Measurements from ENCODE around the gene SPACDR. TPM values are rescaled to one million over a fixed set of nuclear protein-coding genes. Genes with fewer than 3 reads are reported as not detected.
A peak's percentile ranks its signal among the peaks of the same experiment; 100 is the strongest.

The SPACDR gene
- total and polyA plus RNA-seq, 2 donors from 2014 or later: 0.54 TPM; not detected in 1

DNA sequence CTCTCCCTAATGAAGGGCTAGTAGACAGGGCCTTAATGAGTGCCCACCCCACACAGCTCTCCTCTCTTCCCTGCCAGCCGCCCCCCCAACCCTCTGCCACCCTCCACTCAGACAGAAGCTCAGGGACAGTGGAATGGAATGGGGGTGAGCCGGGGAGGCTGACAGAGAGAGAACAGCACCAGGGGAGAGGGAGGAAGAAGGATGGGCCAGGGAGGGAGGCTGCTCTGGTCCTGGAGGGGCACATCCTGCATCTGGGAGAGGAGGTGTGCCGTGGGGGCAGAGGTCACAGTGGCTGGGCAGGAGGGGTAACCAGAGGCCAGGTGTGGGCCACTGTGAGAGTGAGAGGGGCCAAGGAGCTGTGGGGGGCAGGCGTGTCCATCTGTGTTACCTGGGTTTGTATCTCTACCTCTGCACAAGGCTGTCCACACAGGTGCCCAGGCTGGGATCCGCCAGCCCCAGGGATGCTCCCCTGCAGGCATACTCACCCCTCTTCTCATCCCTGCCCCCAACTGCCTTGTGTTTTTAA, 22.1 kb upstream of the SPACDR start:
- H3K27ac ChIP-seq (ENCODE audit: low read depth in 2 of 2, low read length in 2 of 2): no peak overlapping the region
- H3K27me3 ChIP-seq (ENCODE audit: control insufficient read depth, insufficient read depth, low read length): no peaks in the 10 kb centered on the region
- H3K4me1 ChIP-seq (ENCODE audit: control insufficient read depth in 2 of 3, insufficient read depth in 2 of 3, low read depth in 1 of 3, low read length in 3 of 3): peaks cover 0 to 5% (median 5%) of the 10 kb centered on the region in 3 donors
- DNase-seq (no peak), FAIRE-seq (no peak)
- no peak for TF ChIP-seq CTCF (IDR thresholded peaks at IDR 0.05; ENCODE audit: borderline replicate concordance, extremely low read depth, insufficient read depth)
- no peak overlapping the region for H3K4me3 ChIP-seq (ENCODE audit: low read length in 3 of 3)
- no peaks in the 10 kb centered on the region for H3K9me3 ChIP-seq (ENCODE audit: control insufficient read depth in 2 of 3, insufficient read depth in 1 of 3, low read length in 3 of 3)
- H3K9ac ChIP-seq (ENCODE audit: low read length in 3 of 3): no peak overlapping the region
- no peaks in the 10 kb centered on the region for H3K36me3 ChIP-seq (ENCODE audit: control insufficient read depth in 2 of 3, insufficient read depth in 3 of 3, low read length in 3 of 3)
- intact Hi-C loops (cut with DNase I): no loop called here

DNA sequence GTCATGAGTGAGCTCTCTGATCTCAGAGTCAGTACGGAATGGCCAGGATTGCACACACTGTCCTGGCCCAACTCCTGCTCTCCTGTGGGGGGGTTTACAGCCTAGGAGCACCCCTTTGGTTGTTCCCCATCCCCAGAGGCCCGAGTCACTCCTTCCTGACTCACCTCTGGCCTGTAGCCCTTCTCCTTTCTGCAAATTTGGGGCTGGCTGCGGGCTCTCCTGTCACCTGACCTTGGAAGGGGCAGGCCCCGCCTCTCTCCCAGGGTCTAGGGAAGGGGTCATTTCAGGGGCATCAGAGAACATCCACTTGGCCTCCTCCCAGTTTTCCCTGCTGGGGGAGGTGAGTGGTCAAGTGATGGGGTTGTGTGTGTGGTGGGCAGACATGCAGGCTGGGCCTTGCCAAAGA, 21.4 kb upstream of the SPACDR start:
- no peak overlapping the region for H3K9ac ChIP-seq (ENCODE audit: low read length in 3 of 3)
- no peaks in the 10 kb centered on the region for H3K9me3 ChIP-seq (ENCODE audit: control insufficient read depth in 2 of 3, insufficient read depth in 1 of 3, low read length in 3 of 3)
- no peaks in the 10 kb centered on the region for H3K36me3 ChIP-seq (ENCODE audit: control insufficient read depth in 2 of 3, insufficient read depth in 3 of 3, low read length in 3 of 3)
- no peaks in the 10 kb centered on the region for H3K27me3 ChIP-seq (ENCODE audit: control insufficient read depth, insufficient read depth, low read length)
- H3K4me1 ChIP-seq (ENCODE audit: control insufficient read depth in 2 of 3, insufficient read depth in 2 of 3, low read depth in 1 of 3, low read length in 3 of 3): peaks cover 0 to 5% (median 5%) of the 10 kb centered on the region in 3 donors
- no peak overlapping the region for H3K4me3 ChIP-seq (ENCODE audit: low read length in 3 of 3)
- no peak overlapping the region for H3K27ac ChIP-seq (ENCODE audit: low read depth in 2 of 2, low read length in 2 of 2)
- FAIRE-seq (no peak), DNase-seq (no peak)
- intact Hi-C loops (cut with DNase I): no loop called here
- no peak for TF ChIP-seq CTCF (IDR thresholded peaks at IDR 0.05; ENCODE audit: borderline replicate concordance, extremely low read depth, insufficient read depth)

GRCh38 chr7:100484673-100485045, 20.6 kb upstream of the SPACDR start:
- Histone ChIP-seq H3K9me3 (ENCODE audit: control insufficient read depth in 2 of 3, insufficient read depth in 1 of 3, low read length in 3 of 3) (no peaks in the 10 kb centered on the region), H3K27me3 (ENCODE audit: control insufficient read depth, insufficient read depth, low read length) (no peaks in the 10 kb centered on the region), H3K4me3 (ENCODE audit: low read length in 3 of 3) (peak overlapping the region in 1 of 3 donors; percentile 16), H3K36me3 (ENCODE audit: control insufficient read depth in 2 of 3, insufficient read depth in 3 of 3, low read length in 3 of 3) (no peaks in the 10 kb centered on the region), H3K4me1 (ENCODE audit: control insufficient read depth in 2 of 3, insufficient read depth in 2 of 3, low read depth in 1 of 3, low read length in 3 of 3) (peaks cover 0 to 5% (median 5%) of the 10 kb centered on the region in 3 donors), H3K9ac (ENCODE audit: low read length in 3 of 3) (no peak overlapping the region), H3K27ac (ENCODE audit: low read depth in 2 of 2, low read length in 2 of 2) (no peak overlapping the region)
- DNase-seq (no peak), FAIRE-seq (no peak)
- TF ChIP-seq CTCF (IDR thresholded peaks at IDR 0.05; ENCODE audit: borderline replicate concordance, extremely low read depth, insufficient read depth): no peak
- intact Hi-C loops (cut with DNase I): no loop called here
